GM11168 (cell line): ENCODE data around the gene CLCN7.

Source experiments
- in situ Hi-C: fragments of 300-500 bp; cut with MboI; formaldehyde crosslinking; loops from one replicate; pipeline ENCODE4 v1.12.0; 2022; ENCODE audit warnings: low sequenced_read_pairs; ENCODE audit not compliant: unreplicated experiment

The CLCN7 gene

GRCh38 chr16:1503110-1503955 lies 28.5 kb upstream of the CLCN7 start:
- in situ Hi-C loops, result no loop called here

GRCh38 chr16:1502092-1503004 lies 27.5 kb upstream of the CLCN7 start:
- in situ Hi-C loops, result no loop called here

- in situ Hi-C loops, result no loop called here
Measured at GRCh38 chr16:1501630-1502029, 26.8 kb upstream of the CLCN7 start.

- in situ Hi-C loops, result no loop called here
Measured at GRCh38 chr16:1500465-1501150, 25.8 kb upstream of the CLCN7 start.

GRCh38 chr16:1499756-1500464 lies 25.1 kb upstream of the CLCN7 start:
- in situ Hi-C loops, result no loop called here

- in situ Hi-C loops, result no loop called here
Measured at GRCh38 chr16:1498899-1499676, 24.3 kb upstream of the CLCN7 start.

- in situ Hi-C loops, result no loop called here
Measured at GRCh38 chr16:1497014-1497598, 22.3 kb upstream of the CLCN7 start.

- in situ Hi-C loops, result no loop called here
Measured at GRCh38 chr16:1496464-1496863, 21.6 kb upstream of the CLCN7 start.

- in situ Hi-C loops, result no loop called here
Measured at GRCh38 chr16:1495889-1496262, 21.0 kb upstream of the CLCN7 start.

GRCh38 chr16:1495211-1495888 lies 20.5 kb upstream of the CLCN7 start:
- in situ Hi-C loops, result no loop called here

GRCh38 chr16:1494711-1495110 lies 19.9 kb upstream of the CLCN7 start:
- in situ Hi-C loops, result no loop called here

GRCh38 chr16:1494129-1494640 lies 19.4 kb upstream of the CLCN7 start:
- in situ Hi-C loops, result no loop called here

GRCh38 chr16:1493746-1494094 lies 18.9 kb upstream of the CLCN7 start:
- in situ Hi-C loops, result no loop called here

- in situ Hi-C loops, result no loop called here
Measured at GRCh38 chr16:1492923-1493745, 18.3 kb upstream of the CLCN7 start, which contains the start of gene TELO2. Gene TELO2, plus strand, starts transcription at chr16:1493360. Its CDS starts 922 bp downstream, at chr16:1494282.

- in situ Hi-C loops, result no loop called here
Measured at GRCh38 chr16:1492082-1492922, 17.5 kb upstream of the CLCN7 start.

GRCh38 chr16:1491327-1491726 lies 16.5 kb upstream of the CLCN7 start:
- in situ Hi-C loops, result no loop called here
